Left lung (tissue), 10 donors: Measurements from ENCODE around the gene MGMT. TPM values are rescaled to one million over a fixed set of nuclear protein-coding genes. Genes with fewer than 3 reads are reported as not detected.

Experiments used
- ATAC-seq: fragments of 200-7000 bp; cut with Tn5 transposase; one replicate; pipeline ENCODE4 v1.9.1; 2020; ENCODE audit warnings: moderate library complexity
- DNase-seq, 4 donors: peaks; one replicate each; pipeline ENCODE4 v3.0.0-alpha.2; 2013 to 2020
- H3K27ac ChIP-seq, 2 donors: fragments of 200-600 bp; sonication (generic) in 1 of 2; one replicate each; pipeline versions ENCODE4 v1.5.0 to v1.8.0; 2020 to 2021
- H3K27me3 ChIP-seq, 2 donors: fragments of 200-600 bp; sonication (generic) in 1 of 2; one replicate each; pipeline versions ENCODE4 v1.5.0 to v1.8.0; 2020 to 2021
- H3K36me3 ChIP-seq, 2 donors: fragments of 200-600 bp; sonication (generic) in 1 of 2; one replicate each; pipeline versions ENCODE4 v1.5.0 to v1.8.0; 2020 to 2021
- H3K4me1 ChIP-seq, 2 donors: fragments of 200-600 bp; one replicate each; pipeline ENCODE4 v1.8.0; 2021
- H3K4me3 ChIP-seq, 2 donors: fragments of 200-600 bp; sonication (generic) in 1 of 2; one replicate each; pipeline versions ENCODE4 v1.5.0 to v1.8.0; 2020 to 2021; ENCODE audit warnings: mild to moderate bottlenecking in 1 of 2
- H3K9me3 ChIP-seq, 2 donors: fragments of 200-600 bp; sonication (generic) in 1 of 2; one replicate each; pipeline versions ENCODE4 v1.5.0 to v1.8.0; 2020 to 2021
- CTCF ChIP-seq, 2 donors: fragments of 200-600 bp; sonication (generic) in 1 of 2; IDR thresholded peaks; one replicate each; pipeline versions ENCODE4 v1.5.0 to v1.8.0; 2021; ENCODE audit warnings: antibody characterized with exemption in 2 of 2
- intact Hi-C, 2 donors: fragments of 100-400 bp; cut with DNase I; formaldehyde crosslinking; loops; one replicate each; pipeline versions ENCODE4 v1.11.2 to v1.14.2; 2022
- polyA plus RNA-seq, 6 donors: library from polyadenylated mRNA; unstranded; fragments of 120-200 nt; gene quantifications; one replicate each; pipeline ENCODE4 v1.2.1, GENCODE V29; 2013; ENCODE audit not compliant: insufficient read length in 6 of 6
- total RNA-seq, 2 donors: library from RNA; stranded (reverse); fragmentation: NEBNext Ultra II Directional; extraction: Animal tissue kit (Norgen Biotek cat#: 25700); gene quantifications; one replicate each; pipeline ENCODE4 v1.2.1, GENCODE V29; 2021
- donor health status: DM: no; HTN: yes; CAD: no.
- donor health status: DM: no; HTN: no; CAD: no.

MGMT gene
- total and polyA plus RNA-seq, 8 donors = 13.1 to 25.5 (median 17.0) TPM

GRCh38 chr10:129771576-129771975 lies 304.5 kb downstream of the MGMT start:
- no peaks in the 10 kb centered on the region for H3K27me3 ChIP-seq
- ATAC-seq (no peak), DNase-seq (peak in 1 of 4 donors; percentile 32)
- intact Hi-C loops = no loop called here
- H3K4me1 ChIP-seq = no peaks in the 10 kb centered on the region
- H3K36me3 ChIP-seq = peaks cover 0 to 11% of the 10 kb centered on the region in 2 donors
- TF ChIP-seq CTCF (IDR thresholded peaks at IDR 0.05) = no peak
- H3K9me3 ChIP-seq = no peaks in the 10 kb centered on the region
- H3K4me3 ChIP-seq = no peak overlapping the region
- no peak overlapping the region for H3K27ac ChIP-seq

- Histone ChIP-seq H3K4me3 (no peak overlapping the region), H3K27ac (no peak overlapping the region), H3K9me3 (no peaks in the 10 kb centered on the region), H3K27me3 (no peaks in the 10 kb centered on the region), H3K4me1 (no peaks in the 10 kb centered on the region), H3K36me3 (peaks cover 0 to 11% of the 10 kb centered on the region in 2 donors)
- ATAC-seq = no peak
- intact Hi-C loops = no loop called here
- no peak for TF ChIP-seq CTCF (IDR thresholded peaks at IDR 0.05)
- peak in 1 of 4 donors; percentile 54 for DNase-seq
These were observed 305.0 kb downstream of the MGMT start for GRCh38 chr10:129771991-129772431.

GRCh38 chr10:129772468-129773358 lies 305.7 kb downstream of the MGMT start:
- no peak for TF ChIP-seq CTCF (IDR thresholded peaks at IDR 0.05)
- H3K9me3 ChIP-seq = no peaks in the 10 kb centered on the region
- DNase-seq (peak in 1 of 4 donors; percentile 54), ATAC-seq (no peak)
- no peaks in the 10 kb centered on the region for H3K27me3 ChIP-seq
- no peaks in the 10 kb centered on the region for H3K4me1 ChIP-seq
- peaks cover 0 to 11% of the 10 kb centered on the region in 2 donors for H3K36me3 ChIP-seq
- no peak overlapping the region for H3K27ac ChIP-seq
- no peak overlapping the region for H3K4me3 ChIP-seq
- intact Hi-C loops = no loop called here

- H3K27me3 ChIP-seq = no peaks in the 10 kb centered on the region
- TF ChIP-seq CTCF (IDR thresholded peaks at IDR 0.05) = no peak
- H3K4me1 ChIP-seq = no peaks in the 10 kb centered on the region
- peak in 1 of 4 donors; percentile 48 for DNase-seq
- ATAC-seq = no peak
- H3K4me3 ChIP-seq = no peak overlapping the region
- intact Hi-C loops = no loop called here
- H3K9me3 ChIP-seq = no peaks in the 10 kb centered on the region
- no peak overlapping the region for H3K27ac ChIP-seq
- H3K36me3 ChIP-seq = peaks cover 0 to 9% of the 10 kb centered on the region in 2 donors
These were observed 306.4 kb downstream of the MGMT start for GRCh38 chr10:129773359-129773990.

GRCh38 chr10:129774082-129774735 lies 307.2 kb downstream of the MGMT start:
- intact Hi-C loops = no loop called here
- TF ChIP-seq CTCF (IDR thresholded peaks at IDR 0.05) = no peak
- Histone ChIP-seq H3K4me3 (no peak overlapping the region), H3K27me3 (no peaks in the 10 kb centered on the region), H3K9me3 (no peaks in the 10 kb centered on the region), H3K4me1 (no peaks in the 10 kb centered on the region), H3K36me3 (peaks cover 0 to 1% of the 10 kb centered on the region in 2 donors), H3K27ac (no peak overlapping the region)
- DNase-seq (peak in 1 of 4 donors; percentile 60), ATAC-seq (no peak)
